Smooth muscle cell (in vitro differentiated cells): Measurements from ENCODE around the gene NRXN3. TPM values are rescaled to one million over a fixed set of nuclear protein-coding genes. Genes with fewer than 3 reads are reported as not detected.

Source experiments
- DNase-seq: peaks from one replicate; lab custom pipeline; 2025; ENCODE audit not compliant: unreplicated experiment; lab: John Stamatoyannopoulos, UW
- H2AFZ ChIP-seq: fragments of 200-600 bp; sonication (generic); 2 replicates; pipeline ENCODE4 v1.6.0; 2016; ENCODE audit warnings: antibody characterized with exemption, low read depth, mild to moderate bottlenecking
- H3F3A ChIP-seq: fragments of 200-600 bp; sonication (generic); 2 replicates; pipeline ENCODE4 v1.6.0; 2017; ENCODE audit warnings: antibody characterized with exemption, low read depth
- H3K27ac ChIP-seq: fragments of 200-600 bp; sonication (generic); 2 replicates; pipeline ENCODE4 v1.5.1; 2016; ENCODE audit warnings: low read depth, mild to moderate bottlenecking
- H3K27me3 ChIP-seq: fragments of 200-600 bp; sonication (generic); 2 replicates; pipeline ENCODE4 v1.6.1; 2016; ENCODE audit warnings: low read depth, mild to moderate bottlenecking
- H3K36me3 ChIP-seq: fragments of 200-600 bp; sonication (generic); 2 replicates; pipeline ENCODE4 v1.5.1; 2016; ENCODE audit warnings: low read depth
- H3K4me1 ChIP-seq: fragments of 200-600 bp; sonication (generic); 2 replicates; pipeline ENCODE4 v1.5.1; 2016; ENCODE audit warnings: low read depth
- H3K4me2 ChIP-seq: fragments of 200-600 bp; sonication (generic); 2 replicates; pipeline ENCODE4 v1.6.0; 2016; ENCODE audit warnings: mild to moderate bottlenecking
- H3K4me3 ChIP-seq: fragments of 200-600 bp; sonication (generic); 2 replicates; pipeline ENCODE4 v1.5.1; 2016; ENCODE audit warnings: mild to moderate bottlenecking
- H3K79me2 ChIP-seq: fragments of 200-600 bp; sonication (generic); 2 replicates; pipeline ENCODE4 v1.6.0; 2016; ENCODE audit warnings: low read depth, mild to moderate bottlenecking
- H3K9ac ChIP-seq: fragments of 200-600 bp; sonication (generic); 2 replicates; pipeline ENCODE4 v1.6.0; 2016; ENCODE audit warnings: low read depth
- H3K9me3 ChIP-seq: fragments of 200-600 bp; sonication (generic); replicated peaks from 2 replicates; pipeline ENCODE4 v1.5.1; 2016; ENCODE audit warnings: low read depth
- H4K20me1 ChIP-seq: fragments of 200-600 bp; sonication (generic); 2 replicates; pipeline ENCODE4 v1.6.0; 2016; ENCODE audit warnings: low read depth
- CTCF ChIP-seq: fragments of 200-600 bp; sonication (generic); IDR thresholded peaks from 2 replicates; pipeline ENCODE4 v1.5.1; 2017; ENCODE audit warnings: borderline replicate concordance, mild to moderate bottlenecking, antibody characterized with exemption; ENCODE audit not compliant: insufficient read depth, poor library complexity, severe bottlenecking
- WGBS: methylation state at CpG from one replicate; pipeline ENCODE4 v1.1.7; 2016; ENCODE audit warnings: low lambda C conversion rate; 5-methylcytosine and 5-hydroxymethylcytosine counted together
- polyA plus RNA-seq: library from polyadenylated mRNA; unstranded; fragments of >200 nt; fragmentation: Nextera tagmentation; extraction: Ambion mirVana; gene quantifications from 2 replicates; pipeline ENCODE4 v1.2.1, GENCODE V29; 2016
- total RNA-seq: library from RNA; depleted of rRNA; stranded (reverse); fragments of >200 nt; gene quantifications from 2 replicates; pipeline ENCODE4 v1.2.3, GENCODE V29; 2014

The NRXN3 gene
- total and polyA plus RNA-seq, 2 experiments from 2014 or later = 1.2 to 7.0 TPM

- Histone ChIP-seq H3K27ac (no peak overlapping the region), H3K4me1 (peaks cover 8% of the 10 kb centered on the region), H3K9me3 (no peaks in the 10 kb centered on the region), H3K4me3 (no peak overlapping the region), H3K9ac (no peak overlapping the region), H4K20me1 (no peaks in the 10 kb centered on the region), H2AFZ (no peak overlapping the region), H3F3A (no peaks in the 10 kb centered on the region), H3K27me3 (no peaks in the 10 kb centered on the region), H3K79me2 (no peaks in the 10 kb centered on the region), H3K36me3 (no peaks in the 10 kb centered on the region), H3K4me2 (no peak overlapping the region)
- TF ChIP-seq CTCF = no peak
- 72% methylated on average over 7 of the region's 7 CpGs for WGBS
- no peak for DNase-seq
Measured at GRCh38 chr14:78524196-78524595, 354.0 kb downstream of the NRXN3 start.

GRCh38 chr14:78524766-78525165, 354.6 kb downstream of the NRXN3 start:
- Histone ChIP-seq H3K79me2 (no peaks in the 10 kb centered on the region), H3K36me3 (no peaks in the 10 kb centered on the region), H3K9ac (no peak overlapping the region), H3F3A (no peaks in the 10 kb centered on the region), H3K9me3 (no peaks in the 10 kb centered on the region), H3K4me3 (no peak overlapping the region), H3K27me3 (no peaks in the 10 kb centered on the region), H2AFZ (no peak overlapping the region), H3K4me1 (peaks cover 8% of the 10 kb centered on the region), H3K27ac (no peak overlapping the region), H4K20me1 (no peaks in the 10 kb centered on the region), H3K4me2 (no peak overlapping the region)
- 92% methylated on average over 5 of the region's 5 CpGs for WGBS
- TF ChIP-seq CTCF = no peak
- DNase-seq = no peak

- no peak for TF ChIP-seq CTCF
- WGBS = 15% methylated on average over 2 of the region's 2 CpGs
- H3K27me3 ChIP-seq = no peaks in the 10 kb centered on the region
- H3K27ac ChIP-seq = no peak overlapping the region
- H3K4me3 ChIP-seq = no peak overlapping the region
- no peak overlapping the region for H2AFZ ChIP-seq
- H3K79me2 ChIP-seq = no peaks in the 10 kb centered on the region
- no peak for DNase-seq
- no peaks in the 10 kb centered on the region for H3K9me3 ChIP-seq
- no peaks in the 10 kb centered on the region for H4K20me1 ChIP-seq
- no peak overlapping the region for H3K9ac ChIP-seq
- H3F3A ChIP-seq = no peaks in the 10 kb centered on the region
- H3K4me1 ChIP-seq = peaks cover 5% of the 10 kb centered on the region
- H3K36me3 ChIP-seq = no peaks in the 10 kb centered on the region
- H3K4me2 ChIP-seq = no peak overlapping the region
Measured at GRCh38 chr14:78530078-78530477, 359.9 kb downstream of the NRXN3 start.

- no peak for TF ChIP-seq CTCF
- WGBS = 81% methylated on average over 2 of the region's 2 CpGs
- no peak overlapping the region for H3K9ac ChIP-seq
Measured at GRCh38 chr14:78534141-78534540, 364.0 kb downstream of the NRXN3 start.

More at GRCh38 chr14:78534141-78534540, 364.0 kb downstream of the NRXN3 start:
- Histone ChIP-seq H3K4me3 (no peak overlapping the region), H4K20me1 (no peaks in the 10 kb centered on the region), H2AFZ (no peak overlapping the region), H3K79me2 (no peaks in the 10 kb centered on the region), H3K36me3 (no peaks in the 10 kb centered on the region), H3K4me1 (no peaks in the 10 kb centered on the region), H3K4me2 (no peak overlapping the region), H3K27me3 (no peaks in the 10 kb centered on the region), H3K9me3 (no peaks in the 10 kb centered on the region), H3F3A (no peaks in the 10 kb centered on the region), H3K27ac (no peak overlapping the region)
- DNase-seq = no peak
